Adrenal gland (tissue), 19 donors: ENCODE results near the gene ASAP2. TPM values are rescaled to one million over a fixed set of nuclear protein-coding genes. Genes with fewer than 3 reads are reported as not detected.

ENCODE experiments used
- DNase-seq, 7 donors: peaks; one replicate each; pipeline ENCODE4 v3.0.0-alpha.2; 2019 to 2020
- H3K27ac ChIP-seq, 5 donors: fragments of 200-600 bp; sonication (generic) in 4 of 5; 1 replicate in 3 of 5; 2 replicates in 2 of 5; pipeline versions ENCODE4 v1.5.1 to v1.8.0; 2016 to 2020; ENCODE audit warnings: mild to moderate bottlenecking in 1 of 5
- H3K27me3 ChIP-seq: fragments of 200-600 bp; 2 replicates; pipeline ENCODE4 v1.8.0; 2021
- H3K36me3 ChIP-seq, 2 donors: fragments of 200-600 bp; replicated peaks in 1 of 2; 1 replicate in 1 of 2; 2 replicates in 1 of 2; pipeline versions ENCODE4 v1.5.1 to v1.8.0; 2018 to 2022
- H3K4me1 ChIP-seq, 2 donors: fragments of 200-600 bp; replicated peaks in 1 of 2; 1 replicate in 1 of 2; 2 replicates in 1 of 2; pipeline versions ENCODE4 v1.5.1 to v1.8.0; 2018 to 2021
- H3K4me3 ChIP-seq, 4 donors: fragments of 200-600 bp; sonication (generic) in 3 of 4; one replicate each; pipeline ENCODE4 v1.5.1; 2016 to 2018
- H3K9me3 ChIP-seq, 3 donors: fragments of 200-600 bp; sonication (generic) in 1 of 3; replicated peaks in 1 of 3; 1 replicate in 2 of 3; 2 replicates in 1 of 3; pipeline versions ENCODE4 v1.5.1 to v1.8.0; 2016 to 2021
- POLR2A ChIP-seq, 2 donors: fragments of 450-650 bp; IDR thresholded peaks; one replicate each; pipeline ENCODE4 v1.6.1; 2017; ENCODE audit warnings: antibody characterized with exemption in 2 of 2, mild to moderate bottlenecking in 2 of 2, moderate library complexity in 1 of 2
- WGBS, 4 donors: extraction: QIAGEN DNeasy Blood & Tissue Kit in 2 of 4; methylation state at CpG; one replicate each; pipeline versions ENCODE4 v1.1.5 to v1.1.7; 2013 to 2017; 5-methylcytosine and 5-hydroxymethylcytosine counted together
- intact Hi-C, 2 donors: fragments of 100-400 bp; cut with DNase I; formaldehyde crosslinking; loops; one replicate each; pipeline versions ENCODE4 v1.14.1 to v1.15.0; 2022 to 2023
- long read RNA-seq, 10 donors: library from polyadenylated mRNA in 3 of 10; unstranded in 2 of 10; stranded (forward) in 1 of 10; transcript quantifications; one replicate each; pipeline ENCODE4 v2.0.0 and lab custom pipeline, GENCODE V29; 2021 to 2026
- polyA plus RNA-seq, 3 donors: library from polyadenylated mRNA; stranded (reverse); fragments of 200-250 nt in 2 of 3; fragments of 350-450 nt in 1 of 3; fragmentation: Illumina TruSeq in 1 of 3; extraction: RNeasy Lipid Tissue Mini Kit (QIAGEN cat#74804) in 1 of 3; gene quantifications; one replicate each; pipeline ENCODE4 v1.2.3, GENCODE V29; 2013 to 2014
- total RNA-seq, 9 donors: library from RNA; depleted of rRNA in 4 of 9; stranded (reverse); fragments of >200 nt in 4 of 9; fragments of 120-200 nt in 1 of 9; fragmentation: NEBNext Ultra II Directional in 1 of 9; extraction: Animal tissue kit (Norgen Biotek cat#: 25700) in 1 of 9; gene quantifications; one replicate each; pipeline versions ENCODE4 v1.1.0 to v1.2.4, GENCODE V29; 2013 to 2023
- TF ChIP-seq, protein P1 (sequence below), 6 experiments: fragments of 450-650 bp in 4 of 6; fragments of 200-600 bp in 2 of 6; sonication (generic) in 1 of 6; IDR thresholded peaks; 1 replicate in 5 of 6; 2 replicates in 1 of 6; pipeline versions ENCODE4 v1.5.1 to v1.8.0; 2016 to 2021; ENCODE audit warnings: antibody characterized with exemption in 6 of 6, mild to moderate bottlenecking in 2 of 6, moderate library complexity in 1 of 6
- donor health status: healthy with polysubstance abuse.
- donor health status: Bipolar disorder and iron deficiency.
- donor health status: DM: yes; HTN: yes; CAD: no.
- donor health status: DM: no; HTN: no; CAD: no.
- donor health status: DM: no; HTN: no; CAD: no.
- donor health status: DM: yes; HTN: yes; CAD: no.

Gene ASAP2
- total RNA-seq (10 to 100 TPM in 2 of 9 donors, 1 to 10 TPM in 7; 5.4 to 12.9 (median 7.7) TPM), polyA plus RNA-seq (10 to 100 TPM in 1 of 3 donors, 1 to 10 TPM in 2; 5.4 to 10.5 (median 7.8) TPM)
- long read RNA-seq, donor 1, partial matches to known transcripts = 110 of 110 reads
- long read RNA-seq, donor 1, other reads (novel, unspliced or antisense) = 0 of 110 reads
- long read RNA-seq, donor 2, partial matches to known transcripts = 13 of 13 reads
- long read RNA-seq, donor 2, other reads (novel, unspliced or antisense) = 0 of 13 reads
- long read RNA-seq, donor 3, partial matches to known transcripts = 15 of 15 reads
- long read RNA-seq, donor 3, other reads (novel, unspliced or antisense) = 0 of 15 reads
- long read RNA-seq, donor 4, partial matches to known transcripts = 0 of 1 reads
- long read RNA-seq, donor 4, other reads (novel, unspliced or antisense) = 1 of 1 reads
- long read RNA-seq, donor 5, full-length matches to known transcripts = 1 of 2 reads
- long read RNA-seq, donor 5, partial matches to known transcripts = 1 of 2 reads
- long read RNA-seq, donor 5, other reads (novel, unspliced or antisense) = 0 of 2 reads
- long read RNA-seq, donor 6, partial matches to known transcripts = 1 of 2 reads
- long read RNA-seq, donor 6, other reads (novel, unspliced or antisense) = 1 of 2 reads
- long read RNA-seq, donor 7, partial matches to known transcripts = 12 of 12 reads
- long read RNA-seq, donor 7, other reads (novel, unspliced or antisense) = 0 of 12 reads
- long read RNA-seq, donor 8 = 0 reads
- long read RNA-seq, donor 9, partial matches to known transcripts = 140 of 200 reads
- long read RNA-seq, donor 9, other reads (novel, unspliced or antisense) = 60 of 200 reads
- long read RNA-seq, donor 10 = 0 reads

DNA sequence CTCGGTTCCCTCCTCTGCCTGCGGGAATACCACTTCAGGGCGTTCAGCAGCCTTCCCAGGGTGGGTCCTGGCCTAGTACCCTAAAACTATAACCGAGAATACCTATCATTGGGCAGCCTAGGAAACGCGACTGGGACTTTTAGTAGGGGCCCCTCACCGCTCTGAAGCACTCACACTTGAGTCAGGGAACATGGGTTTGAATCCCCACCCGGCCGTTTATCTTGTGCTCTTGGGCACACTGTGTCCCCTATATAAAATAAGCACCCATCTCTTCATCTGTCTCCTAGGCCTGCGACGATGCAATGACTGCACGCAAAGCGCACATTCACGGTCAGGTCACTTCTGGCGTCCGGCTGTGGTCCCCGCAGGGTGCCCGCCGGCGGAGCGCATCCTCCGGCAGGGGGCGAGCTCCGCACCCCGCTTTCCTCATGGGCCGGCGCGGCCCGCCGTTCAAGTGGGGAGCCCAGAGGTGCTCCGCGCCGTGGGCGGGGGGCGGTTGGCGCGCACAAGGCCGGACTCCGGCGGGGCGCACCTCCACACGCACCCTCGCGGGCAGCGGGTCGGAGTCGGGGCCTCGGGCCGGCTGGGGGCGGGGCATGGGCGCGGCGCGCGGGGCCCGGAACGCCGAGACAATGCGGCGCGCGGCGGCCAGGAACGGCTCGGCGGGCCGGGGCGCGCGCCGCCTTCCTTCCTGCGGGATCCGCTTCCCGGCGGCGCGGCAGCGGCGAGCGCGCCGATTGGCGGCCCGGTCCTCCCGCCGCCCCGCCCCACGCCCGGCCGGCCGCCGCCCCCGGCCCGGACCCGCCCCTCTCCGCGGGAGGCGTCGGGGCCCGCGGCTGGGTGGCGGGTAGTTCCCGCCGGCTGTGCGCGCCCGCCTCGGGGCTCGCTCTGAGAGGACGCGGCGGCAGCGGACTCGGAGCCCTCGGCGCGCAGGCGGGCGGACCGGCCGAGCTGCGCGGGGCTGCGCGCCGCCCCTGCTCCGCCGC, at the start of gene ASAP2:
Gene ASAP2, plus strand, starts transcription at position 850 of the 986 bp plus-strand sequence. CDS start 293 bp downstream, outside the sequence.
- H3K4me3 ChIP-seq = peak within 1 kb of the TSS in 3 of 4 donors; percentile 11 to 78 (median 32)
- peak within 1 kb of the TSS in 3 of 5 donors; percentile 19 to 91 (median 68) for H3K27ac ChIP-seq
- TF ChIP-seq POLR2A (IDR thresholded peaks at IDR 0.05) = peak in 1 of 2 donors; percentile 25
- TF ChIP-seq, protein P1, sequence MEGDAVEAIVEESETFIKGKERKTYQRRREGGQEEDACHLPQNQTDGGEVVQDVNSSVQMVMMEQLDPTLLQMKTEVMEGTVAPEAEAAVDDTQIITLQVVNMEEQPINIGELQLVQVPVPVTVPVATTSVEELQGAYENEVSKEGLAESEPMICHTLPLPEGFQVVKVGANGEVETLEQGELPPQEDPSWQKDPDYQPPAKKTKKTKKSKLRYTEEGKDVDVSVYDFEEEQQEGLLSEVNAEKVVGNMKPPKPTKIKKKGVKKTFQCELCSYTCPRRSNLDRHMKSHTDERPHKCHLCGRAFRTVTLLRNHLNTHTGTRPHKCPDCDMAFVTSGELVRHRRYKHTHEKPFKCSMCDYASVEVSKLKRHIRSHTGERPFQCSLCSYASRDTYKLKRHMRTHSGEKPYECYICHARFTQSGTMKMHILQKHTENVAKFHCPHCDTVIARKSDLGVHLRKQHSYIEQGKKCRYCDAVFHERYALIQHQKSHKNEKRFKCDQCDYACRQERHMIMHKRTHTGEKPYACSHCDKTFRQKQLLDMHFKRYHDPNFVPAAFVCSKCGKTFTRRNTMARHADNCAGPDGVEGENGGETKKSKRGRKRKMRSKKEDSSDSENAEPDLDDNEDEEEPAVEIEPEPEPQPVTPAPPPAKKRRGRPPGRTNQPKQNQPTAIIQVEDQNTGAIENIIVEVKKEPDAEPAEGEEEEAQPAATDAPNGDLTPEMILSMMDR (IDR thresholded peaks at IDR 0.05) = peak; percentile 24 to 78 (median 62)
- intact Hi-C loops = loop anchor here (10.0 kb wide), 1 partner anchor 129 kb away; no protein-coding TSS in a partner anchor
- H3K27me3 ChIP-seq = no peaks in the 10 kb centered on the region
- 2 to 31% (median 13%) methylated on average over 8 to 128 of the region's 128 CpGs for WGBS, 4 donors
- H3K36me3 ChIP-seq = no peaks in the 10 kb centered on the region
- DNase-seq = peak; percentile 43 to 68 (median 61)
- H3K4me1 ChIP-seq = peaks cover 5 to 7% of the 10 kb centered on the region in 2 donors
- H3K9me3 ChIP-seq = no peaks in the 10 kb centered on the region

DNA sequence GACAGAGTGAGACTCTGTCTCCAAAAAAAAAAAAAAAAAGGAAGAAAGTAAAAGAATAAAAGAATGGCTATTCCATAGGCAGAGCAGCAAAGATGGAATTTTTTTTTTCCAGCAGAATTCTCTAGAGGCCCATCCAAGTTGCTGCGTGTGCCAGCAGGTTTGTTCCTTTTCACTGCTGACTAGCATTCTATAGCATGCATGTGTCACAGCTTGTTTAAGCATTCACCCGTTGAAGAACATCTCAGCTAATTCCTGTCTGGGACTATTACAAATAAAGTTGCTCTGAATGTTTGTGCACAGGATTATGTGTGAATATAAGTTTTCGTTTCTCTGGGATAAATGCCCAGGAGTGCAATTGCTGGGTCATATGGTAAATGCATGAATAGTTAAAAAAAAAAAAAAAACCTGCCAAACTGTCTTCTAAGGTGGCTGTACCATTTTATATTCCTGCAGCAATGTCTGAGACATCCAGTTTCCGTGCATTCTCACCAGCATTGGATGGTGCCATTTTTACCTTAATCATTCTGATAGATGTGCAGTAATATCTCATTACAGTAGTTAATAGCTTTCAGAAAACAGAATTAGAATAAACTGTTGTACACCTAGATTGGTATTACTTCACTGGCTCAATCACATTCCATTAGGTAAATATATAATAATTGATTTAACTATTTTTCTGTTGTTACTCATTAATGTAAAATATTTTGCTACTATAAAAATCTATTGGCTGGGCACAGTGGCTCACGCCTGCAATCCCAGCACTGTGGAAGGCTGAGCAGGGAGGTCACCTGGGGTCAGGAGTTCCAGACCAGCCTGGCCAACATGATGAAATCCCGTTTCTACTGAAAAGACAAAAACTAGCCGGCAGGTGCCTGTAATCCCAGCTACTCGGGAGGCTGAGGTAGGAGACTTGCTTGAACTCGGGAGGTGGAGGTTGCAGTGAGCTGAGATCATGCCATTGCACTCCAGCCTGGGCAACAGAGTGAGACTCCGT, 47.5 kb upstream of the ASAP2 start:
- Histone ChIP-seq H3K27me3 (no peaks in the 10 kb centered on the region), H3K4me1 (no peaks in the 10 kb centered on the region), H3K36me3 (no peaks in the 10 kb centered on the region), H3K27ac (no peak overlapping the region), H3K9me3 (no peaks in the 10 kb centered on the region), H3K4me3 (no peak overlapping the region)
- no peak for DNase-seq
- WGBS, 4 donors = 70 to 79% (median 74%) methylated on average over 7 to 10 of the region's 10 CpGs
- TF ChIP-seq, protein P1 (IDR thresholded peaks at IDR 0.05) = no peak
- no peak for TF ChIP-seq POLR2A (IDR thresholded peaks at IDR 0.05)
- intact Hi-C loops = no loop called here

DNA sequence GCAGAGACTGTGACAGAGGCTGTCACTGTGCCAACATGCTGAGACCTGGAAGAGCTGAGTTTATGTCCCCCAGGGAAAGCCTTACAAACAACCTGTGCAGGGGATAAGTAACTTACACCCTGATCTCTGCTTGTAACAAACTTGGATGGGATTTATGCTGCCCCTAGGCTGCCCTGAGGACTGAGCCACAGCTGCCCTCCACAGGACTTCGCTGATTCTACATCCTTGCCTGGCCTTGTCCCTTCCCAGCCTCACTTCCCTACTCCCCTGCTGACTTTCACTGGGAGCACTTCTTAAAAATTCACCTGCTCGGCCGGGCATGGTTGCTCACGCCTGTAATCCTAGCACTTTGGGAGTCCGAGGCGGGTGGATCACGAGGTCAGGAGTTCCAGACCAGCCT, 45.9 kb upstream of the ASAP2 start:
- H3K9me3 ChIP-seq = no peaks in the 10 kb centered on the region
- intact Hi-C loops = no loop called here
- no peaks in the 10 kb centered on the region for H3K36me3 ChIP-seq
- H3K27ac ChIP-seq = no peak overlapping the region
- no peak for DNase-seq
- WGBS, 4 donors = 79 to 90% (median 84%) methylated on average over 7 of the region's 7 CpGs
- no peak for TF ChIP-seq POLR2A (IDR thresholded peaks at IDR 0.05)
- TF ChIP-seq, protein P1 (IDR thresholded peaks at IDR 0.05) = no peak
- H3K4me1 ChIP-seq = no peaks in the 10 kb centered on the region
- no peak overlapping the region for H3K4me3 ChIP-seq
- H3K27me3 ChIP-seq = no peaks in the 10 kb centered on the region
